Measurements from ENCODE around the gene SPAG5. TPM values are rescaled to one million over a fixed set of nuclear protein-coding genes. Genes with fewer than 3 reads are reported as not detected.
A peak's percentile ranks its signal among the peaks of the same experiment; 100 is the strongest.
"Not testable (repeated sequence)": the region's sequence is repeated elsewhere in the genome, so short reads cannot be mapped to it uniquely, and the experiment has no call there.

SPAG5 gene
- total RNA-seq, 1 donor from 2014 or later = 15.8 TPM

- ATAC-seq (ENCODE audit: low read depth) (no peak), DNase-seq (no peak)
- ChIA-PET CTCF (interaction anchor here (0.7 to 4.7 kb wide), 19 partner anchors 8 to 196 kb away, joined by 3 to 66 read pairs (median 4); partner anchors contain the start of genes ALDOC and SPAG5), POLR2A (interaction anchor here (1.4 kb wide), 2 partner anchors 13 to 63 kb away, joined by 5 to 6 read pairs; no protein-coding TSS in a partner anchor)
- no peak for TF ChIP-seq CTCF (IDR thresholded peaks at IDR 0.05)
- Mint-ChIP-seq H3K4me3 (no peak overlapping the region), H3K36me3 (ENCODE audit: low read depth) (peaks cover 56% of the 10 kb centered on the region), H3K4me1 (peaks cover 38% of the 10 kb centered on the region), H3K27ac (peak overlapping the region; percentile 38), H3K27me3 (no peaks in the 10 kb centered on the region), H3K9me3 (no peaks in the 10 kb centered on the region)
- intact Hi-C loops (cut with micrococcal nuclease) = loop anchor here (5.0 kb wide), 2 partner anchors 40 to 60 kb away; partner anchors contain the start of genes PIGS and UNC119
These were observed 13.7 kb upstream of the SPAG5 start for GRCh38 chr17:28612531-28612930.

- no peaks in the 10 kb centered on the region for H3K27me3 Mint-ChIP-seq
- DNase-seq (no peak), ATAC-seq (ENCODE audit: low read depth) (no peak)
- ChIA-PET POLR2A (interaction anchor here (1.8 kb wide), 1 partner anchor 11 kb away, joined by 11 read pairs; no protein-coding TSS in a partner anchor), CTCF (interaction anchor here (1.2 to 4.7 kb wide), 3 partner anchors 13 to 115 kb away, joined by 3 to 66 read pairs (median 32); no protein-coding TSS in a partner anchor)
- no peak overlapping the region for H3K4me3 Mint-ChIP-seq
- no peak for TF ChIP-seq CTCF (IDR thresholded peaks at IDR 0.05)
- H3K27ac Mint-ChIP-seq = no peak overlapping the region
- peaks cover 38% of the 10 kb centered on the region for H3K36me3 Mint-ChIP-seq (ENCODE audit: low read depth)
- intact Hi-C loops (cut with micrococcal nuclease) = loop anchor here (5.0 kb wide), 2 partner anchors 38 to 58 kb away; partner anchors contain the start of genes PIGS and UNC119
- H3K9me3 Mint-ChIP-seq = no peaks in the 10 kb centered on the region
- peaks cover 28% of the 10 kb centered on the region for H3K4me1 Mint-ChIP-seq
These were observed 11.6 kb upstream of the SPAG5 start for GRCh38 chr17:28610376-28610775.

- H3K27ac Mint-ChIP-seq; H3K27me3 Mint-ChIP-seq; DNase-seq; intact Hi-C loops (cut with micrococcal nuclease); CTCF ChIA-PET; H3K4me3 Mint-ChIP-seq; H3K4me1 Mint-ChIP-seq; POLR2A ChIA-PET; H3K9me3 Mint-ChIP-seq; ATAC-seq (ENCODE audit: low read depth): not testable (repeated sequence)
- peaks cover 13% of the 10 kb centered on the region for H3K36me3 Mint-ChIP-seq (ENCODE audit: low read depth)
These were observed 5.2 kb upstream of the SPAG5 start for GRCh38 chr17:28604031-28604430.

- peak; percentile 49 for DNase-seq
- intact Hi-C loops (cut with micrococcal nuclease) = loop anchor here (1.0 to 5.0 kb wide), 8 partner anchors 22 to 693 kb away; partner anchors contain the start of genes BLTP2, NUFIP2, PHF12 and PIGS
- Mint-ChIP-seq H3K36me3 (ENCODE audit: low read depth) (peaks cover 8% of the 10 kb centered on the region), H3K4me3 (peak overlapping the region; percentile 87), H3K9me3 (no peaks in the 10 kb centered on the region), H3K27me3 (no peaks in the 10 kb centered on the region), H3K27ac (peak overlapping the region; percentile 96), H3K4me1 (peaks cover 24% of the 10 kb centered on the region)
- no peak for TF ChIP-seq CTCF (IDR thresholded peaks at IDR 0.05)
- ChIA-PET CTCF (interaction anchor here (0.7 to 2.0 kb wide), 7 partner anchors 12 to 60 kb away, joined by 3 to 9 read pairs (median 4); partner anchors contain the start of genes PIGS and RSKR), POLR2A (interaction anchor here (0.5 to 4.9 kb wide), 28 partner anchors 8 to 705 kb away, joined by 3 to 80 read pairs (median 5); partner anchors contain the start of genes ALDOC, BLTP2, PHF12 and PIGS)
- ATAC-seq (ENCODE audit: low read depth) = peak; percentile 62
These were observed 723 bp upstream of the SPAG5 start for GRCh38 chr17:28599311-28600184.

- no peak for ATAC-seq (ENCODE audit: low read depth)
- TF ChIP-seq CTCF (IDR thresholded peaks at IDR 0.05) = no peak
- DNase-seq = no peak
- H3K4me1 Mint-ChIP-seq = peaks cover 24% of the 10 kb centered on the region
- H3K4me3 Mint-ChIP-seq = peak overlapping the region; percentile 87
- ChIA-PET CTCF (interaction anchor here (1.1 to 2.0 kb wide), 3 partner anchors 12 to 27 kb away, joined by 3 to 9 read pairs (median 7); partner anchors contain the start of genes PIGS and RSKR), POLR2A (interaction anchor here (1.2 to 4.9 kb wide), 10 partner anchors 19 to 351 kb away, joined by 5 to 80 read pairs (median 8); partner anchors contain the start of genes ALDOC, PIGS and UNC119)
- intact Hi-C loops (cut with micrococcal nuclease) = loop anchor here (5.0 kb wide), 2 partner anchors 354 to 694 kb away; partner anchors contain the start of genes NUFIP2 and PHF12
- no peaks in the 10 kb centered on the region for H3K9me3 Mint-ChIP-seq
- H3K27me3 Mint-ChIP-seq = no peaks in the 10 kb centered on the region
- peaks cover 6% of the 10 kb centered on the region for H3K36me3 Mint-ChIP-seq (ENCODE audit: low read depth)
- H3K27ac Mint-ChIP-seq = peak overlapping the region; percentile 96
These were observed 436 bp downstream of the SPAG5 start for GRCh38 chr17:28598389-28598788.

All from activated B cell treated with CpG ODN at 0.5 μM for 24 hours (primary cell).